ENCODE data around the gene TMEM8B. TPM values are rescaled to one million over a fixed set of nuclear protein-coding genes. Genes with fewer than 3 reads are reported as not detected.
"Not testable (repeated sequence)": the region's sequence is repeated elsewhere in the genome, so short reads cannot be mapped to it uniquely, and the experiment has no call there.

Gene TMEM8B
- total and polyA plus RNA-seq, 2 experiments from 2014 or later = 17.0 to 17.9 TPM

DNA sequence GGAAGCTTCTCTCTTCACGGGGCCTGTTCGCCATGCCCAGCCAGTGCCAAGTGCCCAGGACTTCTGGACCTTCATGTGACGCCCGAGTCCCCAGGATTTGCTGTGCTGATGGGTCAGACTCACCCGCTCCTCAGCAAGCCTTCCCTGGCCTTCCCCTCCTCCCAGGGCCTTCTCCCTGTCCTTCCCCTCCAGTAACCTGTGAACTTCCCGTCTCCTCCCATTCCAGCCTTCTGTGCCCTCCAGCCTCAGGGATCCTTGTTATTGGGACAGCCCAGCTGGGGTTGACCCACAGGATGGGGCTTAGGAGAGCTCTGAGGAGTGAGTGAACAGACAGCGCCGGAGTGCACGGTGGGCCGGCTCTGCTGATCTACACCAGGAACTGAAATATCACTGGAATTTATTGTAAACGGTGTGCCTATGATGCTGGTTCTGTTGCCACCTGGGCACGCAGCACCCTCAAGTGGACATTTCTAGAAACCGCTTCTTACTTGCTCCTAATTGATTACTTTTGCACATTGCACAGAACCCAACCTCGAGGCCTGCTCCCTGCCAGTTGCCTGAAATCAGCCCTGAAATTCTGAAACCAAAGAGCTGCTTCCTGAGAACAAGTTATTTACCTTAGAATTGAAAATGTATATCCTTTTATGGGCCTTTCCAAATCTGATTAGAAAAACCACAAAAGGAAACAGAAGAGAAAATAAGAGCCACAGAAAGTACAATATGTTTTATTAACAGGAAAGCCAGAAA, 81.8 kb downstream of the TMEM8B start:
- H3K27ac ChIP-seq = no peak overlapping the region
- H3K4me1 ChIP-seq (ENCODE audit: low read depth) = peaks cover 34% of the 10 kb centered on the region
- no peak overlapping the region for H3K4me3 ChIP-seq
- DNase-seq (ENCODE audit: low read depth in 1 of 2, low spot score in 1 of 2) = peak; percentile 23 to 84
- no peaks in the 10 kb centered on the region for H3K36me3 ChIP-seq
- no peaks in the 10 kb centered on the region for H3K9me3 ChIP-seq (ENCODE audit: low read depth)
- TF ChIP-seq, protein P1, sequence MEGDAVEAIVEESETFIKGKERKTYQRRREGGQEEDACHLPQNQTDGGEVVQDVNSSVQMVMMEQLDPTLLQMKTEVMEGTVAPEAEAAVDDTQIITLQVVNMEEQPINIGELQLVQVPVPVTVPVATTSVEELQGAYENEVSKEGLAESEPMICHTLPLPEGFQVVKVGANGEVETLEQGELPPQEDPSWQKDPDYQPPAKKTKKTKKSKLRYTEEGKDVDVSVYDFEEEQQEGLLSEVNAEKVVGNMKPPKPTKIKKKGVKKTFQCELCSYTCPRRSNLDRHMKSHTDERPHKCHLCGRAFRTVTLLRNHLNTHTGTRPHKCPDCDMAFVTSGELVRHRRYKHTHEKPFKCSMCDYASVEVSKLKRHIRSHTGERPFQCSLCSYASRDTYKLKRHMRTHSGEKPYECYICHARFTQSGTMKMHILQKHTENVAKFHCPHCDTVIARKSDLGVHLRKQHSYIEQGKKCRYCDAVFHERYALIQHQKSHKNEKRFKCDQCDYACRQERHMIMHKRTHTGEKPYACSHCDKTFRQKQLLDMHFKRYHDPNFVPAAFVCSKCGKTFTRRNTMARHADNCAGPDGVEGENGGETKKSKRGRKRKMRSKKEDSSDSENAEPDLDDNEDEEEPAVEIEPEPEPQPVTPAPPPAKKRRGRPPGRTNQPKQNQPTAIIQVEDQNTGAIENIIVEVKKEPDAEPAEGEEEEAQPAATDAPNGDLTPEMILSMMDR (IDR thresholded peaks at IDR 0.05; ENCODE audit: low read depth, low read length) = peak; percentile 66
- H3K27me3 ChIP-seq = no peaks in the 10 kb centered on the region

DNA sequence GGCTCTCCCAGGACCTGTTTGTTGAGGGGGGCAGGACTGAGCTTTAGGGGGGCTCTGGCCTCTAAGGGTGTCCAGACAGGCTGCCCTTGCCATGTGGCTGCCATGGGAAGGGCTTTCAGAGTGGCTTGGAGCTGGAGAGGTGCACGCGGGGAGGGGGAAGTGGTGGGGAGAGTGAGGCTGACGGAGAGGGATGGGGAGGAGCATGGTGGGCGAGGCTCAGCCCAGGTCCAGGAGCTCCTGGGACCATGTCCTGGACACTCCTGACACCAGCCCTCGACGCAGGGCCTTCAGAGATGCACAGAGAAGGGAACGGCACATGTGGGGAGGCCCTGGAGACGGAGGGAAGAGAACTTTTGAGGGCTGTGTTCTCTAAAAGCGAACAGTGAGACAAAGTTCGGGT, 82.7 kb downstream of the TMEM8B start:
- H3K27ac ChIP-seq = no peak overlapping the region
- TF ChIP-seq, protein P1 (IDR thresholded peaks at IDR 0.05; ENCODE audit: low read depth, low read length) = no peak

DNA sequence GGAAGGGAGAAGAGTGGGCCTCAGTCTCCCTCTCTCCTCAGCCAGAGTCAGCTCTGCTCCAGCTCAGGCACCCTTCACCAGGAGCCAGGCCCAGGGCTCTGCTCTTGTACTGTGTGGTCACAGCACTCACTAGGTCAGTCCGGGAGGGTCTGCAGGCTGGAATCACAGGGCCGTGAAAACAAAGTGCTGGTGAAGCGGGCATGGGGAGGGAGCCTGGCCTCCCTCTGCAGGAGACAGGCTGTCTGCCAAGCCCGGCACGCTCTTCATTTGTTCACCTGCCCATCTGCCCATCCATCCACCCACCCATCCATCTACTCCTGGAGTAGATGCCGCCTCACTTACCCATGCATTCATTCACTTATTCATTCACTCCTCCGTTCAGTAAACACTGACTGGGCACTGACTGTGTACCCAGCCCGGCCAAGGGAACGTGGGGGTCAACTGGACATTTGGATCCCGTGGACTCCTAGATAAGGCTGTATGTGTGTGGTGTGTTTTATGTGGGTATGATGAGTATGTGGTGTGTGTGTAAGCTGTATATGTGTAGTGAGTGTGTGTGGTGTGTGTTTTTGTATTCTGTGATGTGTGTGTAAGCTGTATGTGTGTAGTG, 83.9 kb downstream of the TMEM8B start:
- no peaks in the 10 kb centered on the region for H3K9me3 ChIP-seq (ENCODE audit: low read depth)
- H3K4me1 ChIP-seq (ENCODE audit: low read depth) = peaks cover 22% of the 10 kb centered on the region
- no peaks in the 10 kb centered on the region for H3K36me3 ChIP-seq
- DNase-seq (ENCODE audit: low read depth in 1 of 2, low spot score in 1 of 2) = no peak
- H3K27ac ChIP-seq = peak overlapping the region; percentile 57
- H3K4me3 ChIP-seq = no peak overlapping the region
- TF ChIP-seq, protein P1 (IDR thresholded peaks at IDR 0.05; ENCODE audit: low read depth, low read length) = no peak
- no peaks in the 10 kb centered on the region for H3K27me3 ChIP-seq

More for the DNA sequence above, 82.7 kb downstream of the TMEM8B start:
- Histone ChIP-seq H3K9me3 (ENCODE audit: low read depth) (no peaks in the 10 kb centered on the region), H3K4me3 (no peak overlapping the region), H3K36me3 (no peaks in the 10 kb centered on the region), H3K27me3 (no peaks in the 10 kb centered on the region), H3K4me1 (ENCODE audit: low read depth) (peaks cover 33% of the 10 kb centered on the region)
- DNase-seq (ENCODE audit: low read depth in 1 of 2, low spot score in 1 of 2) = no peak

DNA sequence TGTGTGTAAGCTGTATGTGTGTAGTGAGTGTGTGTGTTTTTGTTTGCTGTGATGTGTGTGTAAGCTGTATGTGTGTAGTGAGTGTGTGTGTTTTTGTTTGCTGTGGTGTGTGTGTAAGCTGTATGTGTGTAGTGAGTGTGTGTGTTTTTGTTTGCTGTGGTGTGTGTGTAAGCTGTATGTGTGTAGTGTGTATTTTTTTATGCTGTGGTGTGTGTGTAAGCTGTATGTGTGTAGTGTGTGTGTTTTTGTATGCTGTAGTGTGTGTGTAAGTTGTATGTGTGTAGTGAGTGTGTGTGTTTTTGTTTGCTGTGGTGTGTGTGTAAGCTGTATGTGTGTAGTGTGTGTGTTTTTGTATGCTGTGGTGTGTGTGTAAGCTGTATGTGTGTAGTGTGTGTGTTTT, 84.4 kb downstream of the TMEM8B start:
- H3K36me3 ChIP-seq; H3K27ac ChIP-seq; H3K27me3 ChIP-seq; DNase-seq (ENCODE audit: low read depth in 1 of 2, low spot score in 1 of 2); H3K4me3 ChIP-seq; H3K9me3 ChIP-seq (ENCODE audit: low read depth): not testable (repeated sequence)
- peaks cover 18% of the 10 kb centered on the region for H3K4me1 ChIP-seq (ENCODE audit: low read depth)

DNA sequence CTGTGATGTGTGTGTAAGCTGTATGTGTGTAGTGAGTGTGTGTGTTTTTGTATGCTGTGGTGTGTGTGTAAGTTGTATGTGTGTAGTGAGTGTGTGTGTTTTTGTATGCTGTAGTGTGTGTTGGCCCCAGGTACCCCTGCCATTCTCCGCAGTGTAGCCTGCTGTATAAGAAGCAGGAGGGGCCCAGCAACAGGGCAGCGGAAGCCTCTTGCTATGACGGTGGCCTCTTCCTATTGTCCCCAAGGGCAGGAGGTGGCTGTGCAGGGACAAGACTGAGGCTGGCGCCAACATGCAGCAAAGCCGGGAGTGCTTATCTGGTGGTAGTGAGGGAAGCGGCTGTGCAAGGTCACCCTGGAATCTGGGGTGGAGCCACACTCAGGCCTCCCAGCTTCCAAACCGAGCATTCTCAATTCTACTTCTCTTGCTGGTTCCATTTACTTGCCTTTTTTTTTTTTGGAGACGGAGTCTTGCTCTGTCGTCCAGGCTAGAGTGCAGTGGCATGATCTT, 85.3 kb downstream of the TMEM8B start:
- Histone ChIP-seq H3K27ac (peak overlapping the region; percentile 4), H3K36me3 (no peaks in the 10 kb centered on the region), H3K4me3 (no peak overlapping the region), H3K27me3 (no peaks in the 10 kb centered on the region), H3K9me3 (ENCODE audit: low read depth) (no peaks in the 10 kb centered on the region), H3K4me1 (ENCODE audit: low read depth) (peaks cover 9% of the 10 kb centered on the region)
- DNase-seq (ENCODE audit: low read depth in 1 of 2, low spot score in 1 of 2) = peak; percentile 68 to 86
- TF ChIP-seq, protein P1 (IDR thresholded peaks at IDR 0.05; ENCODE audit: low read depth, low read length) = no peak

Other genes starting within 250 kb of the TMEM8B start
- 32.4 and 42.5 TPM in 2 replicates for gene TESK1, start 224.0 kb upstream of the TMEM8B start, total RNA-seq
- gene TESK1, start 224.0 kb upstream of the TMEM8B start, polyA plus RNA-seq = 30.3 and 30.8 TPM in 2 replicates
- gene CD72, start 210.8 kb upstream of the TMEM8B start, total RNA-seq = 1.4 and 5.1 TPM in 2 replicates
- 2.3 and 12.3 TPM in 2 replicates for gene CD72, start 210.8 kb upstream of the TMEM8B start, polyA plus RNA-seq
- not detected in 2 replicates for gene SIT1, start 178.3 kb upstream of the TMEM8B start, total RNA-seq
- 0.21 and 0.46 TPM in 2 replicates for gene SIT1, start 178.3 kb upstream of the TMEM8B start, polyA plus RNA-seq
- 6,299 and 17,487 TPM in 2 replicates for gene RMRP, start 171.2 kb upstream of the TMEM8B start, total RNA-seq
- gene RMRP, start 171.2 kb upstream of the TMEM8B start, polyA plus RNA-seq = not detected in 2 replicates
- 26.5 and 29.3 TPM in 2 replicates for gene CCDC107, start 170.9 kb upstream of the TMEM8B start, total RNA-seq
- gene CCDC107, start 170.9 kb upstream of the TMEM8B start, polyA plus RNA-seq = 68.5 and 75.1 TPM in 2 replicates
- gene ARHGEF39, start 164.0 kb upstream of the TMEM8B start, total RNA-seq = 1.5 and 12.6 TPM in 2 replicates
- 5.6 and 36.9 TPM in 2 replicates for gene ARHGEF39, start 164.0 kb upstream of the TMEM8B start, polyA plus RNA-seq
- 2.4 and 3.1 TPM in 2 replicates for gene CA9, start 155.3 kb upstream of the TMEM8B start, total RNA-seq
- gene CA9, start 155.3 kb upstream of the TMEM8B start, polyA plus RNA-seq = 2.6 and 4.9 TPM in 2 replicates
- gene TPM2, start 139.3 kb upstream of the TMEM8B start, total RNA-seq = 645 and 899 TPM in 2 replicates
- 761 and 1,591 TPM in 2 replicates for gene TPM2, start 139.3 kb upstream of the TMEM8B start, polyA plus RNA-seq
- gene TLN1, start 97.0 kb upstream of the TMEM8B start, total RNA-seq = 172 and 178 TPM in 2 replicates
- gene TLN1, start 97.0 kb upstream of the TMEM8B start, polyA plus RNA-seq = 96.0 and 98.0 TPM in 2 replicates
- gene CREB3, start 96.6 kb upstream of the TMEM8B start, total RNA-seq = 45.7 and 51.5 TPM in 2 replicates
- gene CREB3, start 96.6 kb upstream of the TMEM8B start, polyA plus RNA-seq = 62.3 and 84.2 TPM in 2 replicates
- 132 and 157 TPM in 2 replicates for gene GBA2, start 80.0 kb upstream of the TMEM8B start, total RNA-seq
- 135 and 140 TPM in 2 replicates for gene GBA2, start 80.0 kb upstream of the TMEM8B start, polyA plus RNA-seq
- 24.1 and 30.4 TPM in 2 replicates for gene RGP1, start 79.9 kb upstream of the TMEM8B start, total RNA-seq
- gene RGP1, start 79.9 kb upstream of the TMEM8B start, polyA plus RNA-seq = 17.9 and 21.8 TPM in 2 replicates
- gene MSMP, start 75.0 kb upstream of the TMEM8B start, total RNA-seq = not detected in 2 replicates
- not detected in 2 replicates for gene MSMP, start 75.0 kb upstream of the TMEM8B start, polyA plus RNA-seq
- gene NPR2, start 37.6 kb upstream of the TMEM8B start, total RNA-seq = 12.5 and 12.6 TPM in 2 replicates
- gene NPR2, start 37.6 kb upstream of the TMEM8B start, polyA plus RNA-seq = 13.2 and 16.2 TPM in 2 replicates
- gene SPAG8, start 17.0 kb upstream of the TMEM8B start, total RNA-seq = 2.9 and 3.7 TPM in 2 replicates
- 4.2 and 6.1 TPM in 2 replicates for gene SPAG8, start 17.0 kb upstream of the TMEM8B start, polyA plus RNA-seq
- gene HINT2, start 14.2 kb upstream of the TMEM8B start, total RNA-seq = 48.5 and 83.9 TPM in 2 replicates
- gene HINT2, start 14.2 kb upstream of the TMEM8B start, polyA plus RNA-seq = 161 and 177 TPM in 2 replicates
- gene FAM221B, start 496 bp upstream of the TMEM8B start, total RNA-seq = not detected in 2 replicates
- gene FAM221B, start 496 bp upstream of the TMEM8B start, polyA plus RNA-seq = 0.57 and 0.66 TPM in 2 replicates
- gene OR13J1, start 41.2 kb downstream of the TMEM8B start, total RNA-seq = not detected in 2 replicates
- not detected in 2 replicates for gene OR13J1, start 41.2 kb downstream of the TMEM8B start, polyA plus RNA-seq
- gene HRCT1, start 77.0 kb downstream of the TMEM8B start, total RNA-seq = not detected in 2 replicates
- not detected in 2 replicates for gene HRCT1, start 77.0 kb downstream of the TMEM8B start, polyA plus RNA-seq
- gene SPAAR, start 80.3 kb downstream of the TMEM8B start, total RNA-seq = 0.07 and 0.09 TPM in 2 replicates
- gene SPAAR, start 80.3 kb downstream of the TMEM8B start, polyA plus RNA-seq = 0.15 TPM in 1 of 2 replicates, not detected in the other
- not detected in 2 replicates for gene OR2S2, start 128.9 kb downstream of the TMEM8B start, total RNA-seq
- not detected in 2 replicates for gene OR2S2, start 128.9 kb downstream of the TMEM8B start, polyA plus RNA-seq
- gene RECK, start 207.7 kb downstream of the TMEM8B start, total RNA-seq = 6.4 and 8.5 TPM in 2 replicates
- gene RECK, start 207.7 kb downstream of the TMEM8B start, polyA plus RNA-seq = 11.1 and 15.3 TPM in 2 replicates